CD14-positive monocyte (primary cell): Measurements from ENCODE around the gene PSMD1. TPM values are rescaled to one million over a fixed set of nuclear protein-coding genes. Genes with fewer than 3 reads are reported as not detected.

Source experiments
- DNase-seq, 3 donors: peaks; one replicate each; pipeline ENCODE4 v3.0.0-alpha.2; 2011 to 2022
- H2AFZ ChIP-seq: 2 replicates; pipeline ENCODE4 v1.6.0; 2012; ENCODE audit warnings: mild to moderate bottlenecking, low read depth, low read length, inconsistent platforms; ENCODE audit not compliant: insufficient read depth, poor library complexity, severe bottlenecking
- H3K27ac ChIP-seq, 2 donors: 1 replicate in 1 of 2; 2 replicates in 1 of 2; pipeline ENCODE4 v1.5.1; 2012 to 2013; ENCODE audit warnings: low read length in 2 of 2, control low read depth in 1 of 2, inconsistent platforms in 1 of 2, low read depth in 1 of 2, mild to moderate bottlenecking in 1 of 2
- H3K27me3 ChIP-seq, 2 donors: one replicate each; pipeline versions ENCODE4 v1.6.0 to v1.6.1; 2011 to 2013; ENCODE audit warnings: low read length in 2 of 2; ENCODE audit not compliant: control insufficient read depth in 2 of 2, insufficient read depth in 2 of 2
- H3K36me3 ChIP-seq, 2 donors: replicated peaks in 1 of 2; 1 replicate in 1 of 2; 2 replicates in 1 of 2; pipeline versions ENCODE4 v1.5.1 to v1.6.1; 2012 to 2013; ENCODE audit warnings: low read length in 2 of 2, control low read depth in 1 of 2, inconsistent platforms in 1 of 2, mild to moderate bottlenecking in 1 of 2; ENCODE audit not compliant: insufficient read depth in 2 of 2, control insufficient read depth in 1 of 2
- H3K4me1 ChIP-seq, 2 donors: 1 replicate in 1 of 2; 2 replicates in 1 of 2; pipeline versions ENCODE4 v1.5.1 to v1.6.1; 2012 to 2013; ENCODE audit warnings: low read length in 2 of 2, control low read depth in 1 of 2, inconsistent platforms in 1 of 2, mild to moderate bottlenecking in 1 of 2, moderate library complexity in 1 of 2; ENCODE audit not compliant: insufficient read depth in 2 of 2, control insufficient read depth in 1 of 2
- H3K4me2 ChIP-seq: replicated peaks from 2 replicates; pipeline ENCODE3; 2012; ENCODE audit warnings: low read length, moderate library complexity, mild to moderate bottlenecking; ENCODE audit not compliant: poor library complexity, severe bottlenecking; ENCODE audit errors: extremely low read depth
- H3K4me3 ChIP-seq, 3 experiments: fragments of 200-600 bp in 1 of 3; sonication (generic) in 1 of 3; replicated peaks in 1 of 3; 1 replicate in 2 of 3; 2 replicates in 1 of 3; pipeline ENCODE4 v1.5.1; 2011 to 2013; ENCODE audit warnings: low read length in 3 of 3, mild to moderate bottlenecking in 3 of 3, control low read depth in 2 of 3, low read depth in 2 of 3, inconsistent platforms in 1 of 3, moderate library complexity in 1 of 3
- H3K79me2 ChIP-seq: 2 replicates; pipeline ENCODE4 v1.6.0; 2012; ENCODE audit warnings: mild to moderate bottlenecking, control low read depth, inconsistent platforms, low read length, moderate library complexity; ENCODE audit not compliant: insufficient read depth
- H3K9ac ChIP-seq: 2 replicates; pipeline ENCODE4 v1.6.0; 2017; ENCODE audit warnings: low read length, mild to moderate bottlenecking; ENCODE audit not compliant: insufficient read depth, poor library complexity, severe bottlenecking
- H3K9me3 ChIP-seq, 2 donors: replicated peaks in 1 of 2; 1 replicate in 1 of 2; 2 replicates in 1 of 2; pipeline versions ENCODE4 v1.5.1 to v1.6.1; 2012 to 2013; ENCODE audit warnings: low read length in 2 of 2, control low read depth in 1 of 2; ENCODE audit not compliant: control insufficient read depth in 1 of 2, insufficient read depth in 1 of 2
- H4K20me1 ChIP-seq: 2 replicates; pipeline ENCODE4 v1.6.0; 2012; ENCODE audit warnings: mild to moderate bottlenecking, low read length, control low read depth, moderate library complexity; ENCODE audit not compliant: insufficient read depth
- H3K27ac Mint-ChIP-seq, 7 donors: one replicate each; pipeline ENCODE4 v1.8.0; 2020; ENCODE audit warnings: mild to moderate bottlenecking in 7 of 7, mixed read lengths in 7 of 7, moderate library complexity in 6 of 7, inconsistent platforms in 2 of 7
- H3K27me3 Mint-ChIP-seq, 3 donors: one replicate each; pipeline ENCODE4 v1.8.0; 2021 to 2022; ENCODE audit warnings: low read depth in 3 of 3, mild to moderate bottlenecking in 3 of 3, mixed read lengths in 3 of 3, moderate library complexity in 3 of 3, inconsistent platforms in 1 of 3
- H3K36me3 Mint-ChIP-seq, 2 donors: one replicate each; pipeline ENCODE4 v1.8.0; 2020; ENCODE audit warnings: mixed read lengths in 2 of 2, inconsistent platforms in 1 of 2, mild to moderate bottlenecking in 1 of 2
- H3K4me1 Mint-ChIP-seq: one replicate; pipeline ENCODE4 v1.8.0; 2020; ENCODE audit warnings: mild to moderate bottlenecking, mixed read lengths
- H3K4me3 Mint-ChIP-seq, 2 donors: one replicate each; pipeline ENCODE4 v1.8.0; 2020; ENCODE audit warnings: mild to moderate bottlenecking in 2 of 2, mixed read lengths in 2 of 2, moderate library complexity in 1 of 2
- H3K9me3 Mint-ChIP-seq, 7 donors: one replicate each; pipeline ENCODE4 v1.8.0; 2020 to 2022; ENCODE audit warnings: mixed read lengths in 7 of 7, mild to moderate bottlenecking in 6 of 7, moderate library complexity in 6 of 7, inconsistent platforms in 2 of 7
- CTCF ChIP-seq: fragments of 200-600 bp; IDR thresholded peaks from one replicate; pipeline ENCODE4 v1.8.0; 2022; ENCODE audit warnings: antibody characterized with exemption, mild to moderate bottlenecking
- WGBS: methylation state at CpG from one replicate; pipeline ENCODE4 v1.1.5; 2013; ENCODE audit warnings: missing lambda C conversion rate; ENCODE audit not compliant: insufficient coverage; 5-methylcytosine and 5-hydroxymethylcytosine counted together
- intact Hi-C, 2 donors: fragments of 100-400 bp; cut with micrococcal nuclease; formaldehyde crosslinking; loops; one replicate each; pipeline versions ENCODE4 v1.15.0 to v1.15.1; 2023
- polyA plus RNA-seq, 3 donors: library from polyadenylated mRNA; depleted of rRNA in 1 of 3; unstranded in 2 of 3; stranded (reverse) in 1 of 3; fragments of 300-500 nt in 2 of 3; fragments of >200 nt in 1 of 3; fragmentation: Illumina TruSeq in 2 of 3; gene quantifications; 1 replicate in 2 of 3; 2 replicates in 1 of 3; pipeline ENCODE4 v1.2.3, GENCODE V29; 2012 to 2021

The PSMD1 gene
- polyA plus RNA-seq, 3 donors = 23.5 to 53.9 (median 37.7) TPM

GRCh38 chr2:231084565-231084964 lies 27.9 kb downstream of the PSMD1 start:
- no peak for TF ChIP-seq CTCF
- H3K79me2 ChIP-seq = no peaks in the 10 kb centered on the region
- H3K9me3 Mint-ChIP-seq = no peaks in the 10 kb centered on the region
- no peak overlapping the region for H3K27ac ChIP-seq
- H2AFZ ChIP-seq = no peak overlapping the region
- H3K4me1 Mint-ChIP-seq = peaks cover 2% of the 10 kb centered on the region
- no peaks in the 10 kb centered on the region for H3K27me3 Mint-ChIP-seq
- no peak overlapping the region for H3K4me2 ChIP-seq
- no peak overlapping the region for H3K4me3 Mint-ChIP-seq
- peaks cover 91 to 98% of the 10 kb centered on the region in 2 donors for H3K36me3 ChIP-seq
- DNase-seq = no peak
- H3K27me3 ChIP-seq = no peaks in the 10 kb centered on the region
- H3K4me3 ChIP-seq = no peak overlapping the region
- no peak overlapping the region for H3K27ac Mint-ChIP-seq
- H4K20me1 ChIP-seq = no peaks in the 10 kb centered on the region
- intact Hi-C loops = loop anchor here in 1 of 2 donors (10.0 kb wide), 1 partner anchor 1280 kb away; no protein-coding TSS in a partner anchor
- H3K4me1 ChIP-seq = no peaks in the 10 kb centered on the region
- H3K9ac ChIP-seq = no peak overlapping the region
- H3K36me3 Mint-ChIP-seq = peaks cover 84 to 92% of the 10 kb centered on the region in 2 donors
- H3K9me3 ChIP-seq = no peaks in the 10 kb centered on the region
- no CpG with 5 or more reads among the region's 1 CpG for whole genome bisulfite sequencing

GRCh38 chr2:231088754-231089153 lies 32.1 kb downstream of the PSMD1 start:
- no peaks in the 10 kb centered on the region for H4K20me1 ChIP-seq
- H3K27me3 ChIP-seq = no peaks in the 10 kb centered on the region
- Mint-ChIP-seq H3K27me3 (no peaks in the 10 kb centered on the region), H3K36me3 (peaks cover 81 to 92% of the 10 kb centered on the region in 2 donors), H3K4me1 (peaks cover 2% of the 10 kb centered on the region), H3K4me3 (no peak overlapping the region), H3K9me3 (peaks cover 0 to 3% (median 0%) of the 10 kb centered on the region in 7 donors), H3K27ac (peak overlapping the region in 1 of 7 donors; percentile 30)
- no peak overlapping the region for H2AFZ ChIP-seq
- no peak for TF ChIP-seq CTCF
- WGBS = 100% methylated on average over 1 of the region's 4 CpGs
- H3K9ac ChIP-seq = no peak overlapping the region
- peaks cover 71 to 98% of the 10 kb centered on the region in 2 donors for H3K36me3 ChIP-seq
- DNase-seq = no peak
- peaks cover 0 to 2% of the 10 kb centered on the region in 2 donors for H3K9me3 ChIP-seq
- no peak overlapping the region for H3K27ac ChIP-seq
- no peaks in the 10 kb centered on the region for H3K4me1 ChIP-seq
- H3K4me2 ChIP-seq = no peak overlapping the region
- intact Hi-C loops = loop anchor here in 1 of 2 donors (10.0 kb wide), 1 partner anchor 1284 kb away; no protein-coding TSS in a partner anchor
- H3K79me2 ChIP-seq = no peaks in the 10 kb centered on the region
- no peak overlapping the region for H3K4me3 ChIP-seq
